ENCODE data around the gene TRAF3IP3.

Gene TRAF3IP3

GRCh38 chr1:209755926-209756614 lies at the start of gene TRAF3IP3:
TSS of gene TRAF3IP3 (plus strand) at chr1:209756053. CDS start at chr1:209760040, 3,987 bp downstream.
- DNase-seq (ENCODE audit: low spot score), result no peak

- DNase-seq (ENCODE audit: low spot score), result no peak
Measured at GRCh38 chr1:209706622-209707021, 49.2 kb upstream of the TRAF3IP3 start.

GRCh38 chr1:209707308-209707707 lies 48.5 kb upstream of the TRAF3IP3 start:
- no peak for DNase-seq (ENCODE audit: low spot score)

- peak; percentile 71 for DNase-seq (ENCODE audit: low spot score)
Measured at GRCh38 chr1:209708297-209708696, 47.6 kb upstream of the TRAF3IP3 start.

- no peak for DNase-seq (ENCODE audit: low spot score)
Measured at GRCh38 chr1:209710093-209710492, 45.8 kb upstream of the TRAF3IP3 start.

GRCh38 chr1:209710847-209711246 lies 45.0 kb upstream of the TRAF3IP3 start:
- no peak for DNase-seq (ENCODE audit: low spot score)

- DNase-seq (ENCODE audit: low spot score), result peak; percentile 58
Measured at GRCh38 chr1:209714338-209714737, 41.5 kb upstream of the TRAF3IP3 start.

GRCh38 chr1:209715314-209715713 lies 40.5 kb upstream of the TRAF3IP3 start:
- DNase-seq (ENCODE audit: low spot score), result no peak

- DNase-seq (ENCODE audit: low spot score), result no peak
Measured at GRCh38 chr1:209717818-209718217, 38.0 kb upstream of the TRAF3IP3 start.

GRCh38 chr1:209720326-209720725 lies 35.5 kb upstream of the TRAF3IP3 start:
- no peak for DNase-seq (ENCODE audit: low spot score)

- DNase-seq (ENCODE audit: low spot score), result no peak
Measured at GRCh38 chr1:209720826-209721225, 35.0 kb upstream of the TRAF3IP3 start.

- DNase-seq (ENCODE audit: low spot score), result no peak
Measured at GRCh38 chr1:209721323-209721722, 34.5 kb upstream of the TRAF3IP3 start.

- DNase-seq (ENCODE audit: low spot score), result no peak
Measured at GRCh38 chr1:209723265-209723664, 32.6 kb upstream of the TRAF3IP3 start.

- DNase-seq (ENCODE audit: low spot score), result no peak
Measured at GRCh38 chr1:209723756-209724693, 31.8 kb upstream of the TRAF3IP3 start.

- no peak for DNase-seq (ENCODE audit: low spot score)
Measured at GRCh38 chr1:209727286-209727685, 28.6 kb upstream of the TRAF3IP3 start.

GRCh38 chr1:209727785-209728184 lies 28.1 kb upstream of the TRAF3IP3 start:
- DNase-seq (ENCODE audit: low spot score), result no peak

- DNase-seq (ENCODE audit: low spot score), result peak; percentile 87
Measured at GRCh38 chr1:209728466-209728865, 27.4 kb upstream of the TRAF3IP3 start.

- no peak for DNase-seq (ENCODE audit: low spot score)
Measured at GRCh38 chr1:209729436-209729835, 26.4 kb upstream of the TRAF3IP3 start.

- DNase-seq (ENCODE audit: low spot score), result no peak
Measured at GRCh38 chr1:209732725-209733124, 23.1 kb upstream of the TRAF3IP3 start.

GRCh38 chr1:209733409-209734192 lies 22.3 kb upstream of the TRAF3IP3 start:
- DNase-seq (ENCODE audit: low spot score), result no peak

GRCh38 chr1:209736490-209737117 lies 19.2 kb upstream of the TRAF3IP3 start:
- no peak for DNase-seq (ENCODE audit: low spot score)

- no peak for DNase-seq (ENCODE audit: low spot score)
Measured at GRCh38 chr1:209737118-209737505, 18.7 kb upstream of the TRAF3IP3 start.
